Measurements from ENCODE around the gene NTNG1. TPM values are rescaled to one million over a fixed set of nuclear protein-coding genes. Genes with fewer than 3 reads are reported as not detected.

Gene NTNG1
- total and polyA plus RNA-seq, 2 of the 4 experiments (the other 2 are of a cell fraction) = 1.2 to 2.3 TPM

DNA sequence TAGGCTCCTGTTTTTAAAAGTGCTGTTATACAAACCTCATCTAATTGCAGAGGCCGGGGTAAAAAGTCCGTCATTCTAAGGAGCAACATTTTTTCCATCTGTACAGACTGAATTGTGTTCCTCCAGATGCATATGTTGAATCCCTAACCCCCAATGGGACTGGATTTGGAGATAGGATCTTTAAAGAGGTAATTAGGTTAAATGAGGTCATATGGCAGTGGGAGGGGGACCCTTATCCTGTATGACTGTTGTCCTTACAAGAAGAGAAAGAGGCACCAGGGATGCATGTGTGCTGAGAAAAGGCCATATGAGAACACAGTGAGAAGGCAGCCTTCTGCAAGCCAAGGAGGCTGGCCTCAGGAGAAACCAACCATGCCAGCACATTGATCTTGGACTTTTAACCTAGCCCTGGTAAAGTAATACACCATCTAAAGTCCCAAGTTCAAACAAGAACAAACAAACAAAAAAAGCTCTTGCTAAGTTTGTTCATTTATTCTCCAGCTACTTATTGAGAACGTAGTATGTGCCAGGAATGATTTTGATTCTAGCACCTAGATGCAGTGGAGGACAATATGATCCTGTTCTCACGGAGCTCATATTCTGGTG lies 352.4 kb downstream of the NTNG1 start:
- dilution Hi-C loops (cut with HindIII; ENCODE audit: low sequenced_read_pairs, unreplicated experiment) = no loop called here
- H2AFZ ChIP-seq (replicated peaks; ENCODE audit: low read length, poor library complexity) = no peak overlapping the region
- no peaks in the 10 kb centered on the region; the same call in 1 of the 2 replicates for H3K9me3 ChIP-seq (ENCODE audit: control insufficient read depth, insufficient read depth, low read length)
- H4K91ac ChIP-seq (ENCODE audit: insufficient read depth, low read depth, low read length) = no peak overlapping the region
- no peak overlapping the region for H2AK9ac ChIP-seq (replicated peaks; ENCODE audit: low read depth, low read length, poor library complexity)
- H4K5ac ChIP-seq (ENCODE audit: low read depth, low read length) = no peak overlapping the region
- no peak overlapping the region for H2BK20ac ChIP-seq (ENCODE audit: low read depth, low read length)
- ATAC-seq (ENCODE audit: low read depth) = no peak
- no peak overlapping the region for H2BK5ac ChIP-seq (ENCODE audit: low read depth, low read length, poor library complexity, severe bottlenecking)
- H3K9me1 ChIP-seq (ENCODE audit: insufficient read depth, low read length) = no peaks in the 10 kb centered on the region
- H3K4me3 ChIP-seq (ENCODE audit: insufficient read depth, low read depth, low read length) = no peak overlapping the region
- BruUV-seq (replicated peaks) = no TSS peak
- ChIA-PET CTCF (no interaction called here), POLR2A (ENCODE audit: unreplicated experiment) (no interaction called here)
- intact Hi-C loops (cut with micrococcal nuclease) = no loop called here
- H3K4ac ChIP-seq (ENCODE audit: low read depth, low read length) = no peak overlapping the region
- H4K20me1 ChIP-seq (ENCODE audit: insufficient read depth, low read length) = no peaks in the 10 kb centered on the region
- H3K4me1 ChIP-seq (ENCODE audit: control insufficient read depth, insufficient read depth, low read length) = no peaks in the 10 kb centered on the region
- no peaks in the 10 kb centered on the region for H3K79me1 ChIP-seq (ENCODE audit: low read depth in 1 of 2, low read length in 2 of 2)
- H2BK120ac ChIP-seq (ENCODE audit: low read depth, low read length) = no peak overlapping the region
- H3K9ac ChIP-seq (ENCODE audit: low read depth, low read length) = no peak overlapping the region
- no peak overlapping the region for H3K27ac ChIP-seq (ENCODE audit: insufficient read depth, low read length)
- H3K14ac ChIP-seq (replicated peaks; ENCODE audit: low read depth, low read length) = no peak overlapping the region
- H3K56ac ChIP-seq (ENCODE audit: extremely low read depth, insufficient read depth, low read length) = no peak overlapping the region
- no peak overlapping the region for H3K23ac ChIP-seq (ENCODE audit: low read depth, low read length)
- H2AK5ac ChIP-seq (ENCODE audit: low read depth, low read length) = no peak overlapping the region
- H3K27me3 ChIP-seq (ENCODE audit: control insufficient read depth, insufficient read depth, low read length) = no peaks in the 10 kb centered on the region
- TF ChIP-seq RCOR1 (IDR thresholded peaks at IDR 0.05; ENCODE audit: insufficient replicate concordance, low read length) (no peak), POLR2A (IDR thresholded peaks at IDR 0.05; ENCODE audit: low read depth, low read length) (no peak), CTCF (conservative IDR thresholded peaks at IDR 0.05; ENCODE audit: low read depth, low read length) (no peak), MAZ (IDR thresholded peaks at IDR 0.05; ENCODE audit: borderline replicate concordance, low read depth, low read length) (no peak), RAD21 (IDR thresholded peaks at IDR 0.05; ENCODE audit: low read length) (no peak), CEBPB (IDR thresholded peaks at IDR 0.05; ENCODE audit: low read depth, low read length) (no peak), MAFK (IDR thresholded peaks at IDR 0.05; ENCODE audit: low read depth, low read length) (no peak), RFX5 (IDR thresholded peaks at IDR 0.05; ENCODE audit: low read depth, low read length) (no peak), NFE2L2 (IDR thresholded peaks at IDR 0.05; ENCODE audit: low read depth, low read length) (no peak), ELK1 (IDR thresholded peaks at IDR 0.05; ENCODE audit: borderline replicate concordance, low read depth, low read length) (no peak), BHLHE40 (IDR thresholded peaks at IDR 0.05; ENCODE audit: low read depth, low read length) (no peak), SMC3 (IDR thresholded peaks at IDR 0.05; ENCODE audit: low read depth, low read length) (no peak), MXI1 (IDR thresholded peaks at IDR 0.05; ENCODE audit: borderline replicate concordance, low read depth, low read length) (no peak), FOS (IDR thresholded peaks at IDR 0.05; ENCODE audit: low read depth, low read length) (no peak), CHD1 (IDR thresholded peaks at IDR 0.05; ENCODE audit: low read depth, low read length) (no peak)
- TF ChIP-seq, protein P1, sequence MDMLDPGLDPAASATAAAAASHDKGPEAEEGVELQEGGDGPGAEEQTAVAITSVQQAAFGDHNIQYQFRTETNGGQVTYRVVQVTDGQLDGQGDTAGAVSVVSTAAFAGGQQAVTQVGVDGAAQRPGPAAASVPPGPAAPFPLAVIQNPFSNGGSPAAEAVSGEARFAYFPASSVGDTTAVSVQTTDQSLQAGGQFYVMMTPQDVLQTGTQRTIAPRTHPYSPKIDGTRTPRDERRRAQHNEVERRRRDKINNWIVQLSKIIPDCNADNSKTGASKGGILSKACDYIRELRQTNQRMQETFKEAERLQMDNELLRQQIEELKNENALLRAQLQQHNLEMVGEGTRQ (IDR thresholded peaks at IDR 0.05; ENCODE audit: low read depth, low read length) = no peak
- WGBS, 2 experiments (ENCODE audit: extremely low coverage in 2 of 2, insufficient read length in 1 of 2) = no CpG with 5 or more reads among the region's 4 CpGs
- H2BK15ac ChIP-seq (ENCODE audit: low read depth, low read length) = no peak overlapping the region
- no peak for DNase-seq
- in situ Hi-C loops (cut with MboI; ENCODE audit: low sequenced_read_pairs) = no loop called here
- no peak overlapping the region for H4K8ac ChIP-seq (ENCODE audit: low read depth in 2 of 2, low read length in 2 of 2)
- H3K4me2 ChIP-seq (ENCODE audit: low read depth, low read length) = no peak overlapping the region
- H3K18ac ChIP-seq (ENCODE audit: low read depth, low read length) = no peak overlapping the region
- H3K36me3 ChIP-seq (ENCODE audit: control insufficient read depth, insufficient read depth, low read length) = no peaks in the 10 kb centered on the region

Measured in IMR-90 (cell line).